ENCODE measurements around the gene SSPN. TPM values are rescaled to one million over a fixed set of nuclear protein-coding genes. Genes with fewer than 3 reads are reported as not detected.

SSPN gene
- total and polyA plus RNA-seq, 2 experiments from 2014 or later: 1.1 to 2.3 TPM

- no peak for TF ChIP-seq ZNF331 (CRISPR knock-in tag; IDR thresholded peaks at IDR 0.05; ENCODE audit: low read depth)
- TF ChIP-seq POLR2AphosphoS5 (IDR thresholded peaks at IDR 0.05; ENCODE audit: low read depth): no peak
- TF ChIP-seq, protein P1, sequence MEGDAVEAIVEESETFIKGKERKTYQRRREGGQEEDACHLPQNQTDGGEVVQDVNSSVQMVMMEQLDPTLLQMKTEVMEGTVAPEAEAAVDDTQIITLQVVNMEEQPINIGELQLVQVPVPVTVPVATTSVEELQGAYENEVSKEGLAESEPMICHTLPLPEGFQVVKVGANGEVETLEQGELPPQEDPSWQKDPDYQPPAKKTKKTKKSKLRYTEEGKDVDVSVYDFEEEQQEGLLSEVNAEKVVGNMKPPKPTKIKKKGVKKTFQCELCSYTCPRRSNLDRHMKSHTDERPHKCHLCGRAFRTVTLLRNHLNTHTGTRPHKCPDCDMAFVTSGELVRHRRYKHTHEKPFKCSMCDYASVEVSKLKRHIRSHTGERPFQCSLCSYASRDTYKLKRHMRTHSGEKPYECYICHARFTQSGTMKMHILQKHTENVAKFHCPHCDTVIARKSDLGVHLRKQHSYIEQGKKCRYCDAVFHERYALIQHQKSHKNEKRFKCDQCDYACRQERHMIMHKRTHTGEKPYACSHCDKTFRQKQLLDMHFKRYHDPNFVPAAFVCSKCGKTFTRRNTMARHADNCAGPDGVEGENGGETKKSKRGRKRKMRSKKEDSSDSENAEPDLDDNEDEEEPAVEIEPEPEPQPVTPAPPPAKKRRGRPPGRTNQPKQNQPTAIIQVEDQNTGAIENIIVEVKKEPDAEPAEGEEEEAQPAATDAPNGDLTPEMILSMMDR (conservative IDR thresholded peaks at IDR 0.05; ENCODE audit: low read depth in 2 of 2): no peak
- no peak for TF ChIP-seq EZH2phosphoT487 (IDR thresholded peaks at IDR 0.05; ENCODE audit: unreplicated experiment)
- TF ChIP-seq STAT1 (IDR thresholded peaks at IDR 0.05; ENCODE audit: unreplicated experiment): no peak
- TF ChIP-seq REST (IDR thresholded peaks at IDR 0.05; ENCODE audit: unreplicated experiment): no peak
- no peak for TF ChIP-seq NANOG (IDR thresholded peaks at IDR 0.05; ENCODE audit: borderline replicate concordance)
- TF ChIP-seq CREB1 (CRISPR knock-in tag; IDR thresholded peaks at IDR 0.05; ENCODE audit: low read depth): no peak
- TF ChIP-seq, protein P2, sequence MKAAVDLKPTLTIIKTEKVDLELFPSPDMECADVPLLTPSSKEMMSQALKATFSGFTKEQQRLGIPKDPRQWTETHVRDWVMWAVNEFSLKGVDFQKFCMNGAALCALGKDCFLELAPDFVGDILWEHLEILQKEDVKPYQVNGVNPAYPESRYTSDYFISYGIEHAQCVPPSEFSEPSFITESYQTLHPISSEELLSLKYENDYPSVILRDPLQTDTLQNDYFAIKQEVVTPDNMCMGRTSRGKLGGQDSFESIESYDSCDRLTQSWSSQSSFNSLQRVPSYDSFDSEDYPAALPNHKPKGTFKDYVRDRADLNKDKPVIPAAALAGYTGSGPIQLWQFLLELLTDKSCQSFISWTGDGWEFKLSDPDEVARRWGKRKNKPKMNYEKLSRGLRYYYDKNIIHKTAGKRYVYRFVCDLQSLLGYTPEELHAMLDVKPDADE (IDR thresholded peaks at IDR 0.05): no peak
- TF ChIP-seq ZNF114 (CRISPR knock-in tag; IDR thresholded peaks at IDR 0.05): no peak
- Histone ChIP-seq H3K9me2 (ENCODE audit: insufficient read depth) (no peaks in the 10 kb centered on the region), H3K79me2 (replicated peaks; ENCODE audit: insufficient read depth) (no peaks in the 10 kb centered on the region), H3K27me3 (ENCODE audit: insufficient read depth) (peaks cover 7% of the 10 kb centered on the region; the same call in 1 of the 2 replicates), H3K4me2 (no peak overlapping the region), H3K27ac (ENCODE audit: low read depth) (no peak overlapping the region), H3K4me1 (ENCODE audit: insufficient read depth) (peaks cover 12% of the 10 kb centered on the region), H3F3A (replicated peaks; ENCODE audit: low read depth) (no peaks in the 10 kb centered on the region), H3K4me3 (no peak overlapping the region), H4K20me1 (replicated peaks; ENCODE audit: insufficient read depth) (no peaks in the 10 kb centered on the region), H2AFZ (no peak overlapping the region), H3K36me3 (ENCODE audit: insufficient read depth) (no peaks in the 10 kb centered on the region)
- ATAC-seq: no peak
- Mint-ChIP-seq H3K36me3 (ENCODE audit: low read depth) (no peaks in the 10 kb centered on the region), H3K4me1 (peaks cover 14% of the 10 kb centered on the region), H3K27me3 (ENCODE audit: insufficient read depth, low read depth, poor library complexity) (peaks cover 2% of the 10 kb centered on the region), H3K9me3 (no peaks in the 10 kb centered on the region), H3K4me3 (no peak overlapping the region), H3K27ac (no peak overlapping the region)
- no peak for DNase-seq (ENCODE audit: low spot score)
Measured at GRCh38 chr12:26203167-26203780, 7.9 kb downstream of the SSPN start.
